Endothelial cell (in vitro differentiated cells): ENCODE measurements around the gene EPG5. TPM values are rescaled to one million over a fixed set of nuclear protein-coding genes. Genes with fewer than 3 reads are reported as not detected.

Experiments
- DNase-seq: peaks from one replicate; pipeline ENCODE4 v3.0.0; 2021; ENCODE audit warnings: low spot score
- H3K27ac Mint-ChIP-seq: one replicate; pipeline ENCODE4 v1.8.0; 2021; ENCODE audit warnings: mixed read lengths, inconsistent platforms; ENCODE audit not compliant: unreplicated experiment
- H3K27me3 Mint-ChIP-seq: one replicate; pipeline ENCODE4 v1.8.0; 2021; ENCODE audit warnings: mild to moderate bottlenecking, moderate library complexity, mixed read lengths, inconsistent platforms; ENCODE audit not compliant: unreplicated experiment
- H3K36me3 Mint-ChIP-seq: one replicate; pipeline ENCODE4 v1.8.0; 2021; ENCODE audit warnings: mild to moderate bottlenecking, low read depth, mixed read lengths, inconsistent platforms; ENCODE audit not compliant: unreplicated experiment
- H3K4me1 Mint-ChIP-seq: one replicate; pipeline ENCODE4 v1.8.0; 2021; ENCODE audit warnings: mild to moderate bottlenecking, mixed read lengths, inconsistent platforms; ENCODE audit not compliant: unreplicated experiment
- H3K4me3 Mint-ChIP-seq: one replicate; pipeline ENCODE4 v1.8.0; 2021; ENCODE audit warnings: mild to moderate bottlenecking, mixed read lengths, inconsistent platforms; ENCODE audit not compliant: unreplicated experiment
- H3K9me3 Mint-ChIP-seq: one replicate; pipeline ENCODE4 v1.8.0; 2021; ENCODE audit warnings: mixed read lengths, inconsistent platforms; ENCODE audit not compliant: unreplicated experiment
- total RNA-seq: library from RNA; stranded (reverse); fragmentation: NEBNext Ultra II Directional; extraction: Animal tissue kit (Norgen Biotek cat#: 25700); gene quantifications from one replicate; pipeline ENCODE4 v1.2.1, GENCODE V29; 2021; ENCODE audit not compliant: unreplicated experiment
- TF ChIP-seq, protein P1 (sequence below): fragments of 200-600 bp; sonication (generic); IDR thresholded peaks from one replicate; pipeline ENCODE4 v1.5.0; 2021; ENCODE audit warnings: antibody characterized with exemption; ENCODE audit not compliant: unreplicated experiment

The EPG5 gene
- total RNA-seq, 1 donor from 2014 or later = 26.1 TPM

DNA sequence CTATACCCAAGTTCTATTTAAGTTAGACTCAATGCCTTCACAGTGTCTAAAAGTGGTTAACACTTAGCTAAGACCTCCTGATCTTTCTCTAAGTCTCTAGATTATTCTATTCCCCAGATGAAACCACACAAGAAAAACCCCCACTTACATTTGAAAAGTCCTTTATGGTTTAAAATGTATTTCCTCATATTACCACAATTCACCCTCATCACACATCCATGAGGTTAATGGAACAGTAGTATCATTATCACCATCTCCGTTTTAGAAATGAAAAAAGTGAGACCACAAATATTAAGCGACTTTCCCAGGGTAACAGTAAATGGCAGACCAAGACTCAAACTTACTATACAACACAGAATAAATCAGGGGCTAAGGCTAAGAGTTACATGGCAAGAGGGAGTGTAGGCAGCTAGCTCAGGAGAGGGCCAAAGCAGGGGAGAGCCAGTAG lies 28.6 kb downstream of the EPG5 start:
- TF ChIP-seq, protein P1, sequence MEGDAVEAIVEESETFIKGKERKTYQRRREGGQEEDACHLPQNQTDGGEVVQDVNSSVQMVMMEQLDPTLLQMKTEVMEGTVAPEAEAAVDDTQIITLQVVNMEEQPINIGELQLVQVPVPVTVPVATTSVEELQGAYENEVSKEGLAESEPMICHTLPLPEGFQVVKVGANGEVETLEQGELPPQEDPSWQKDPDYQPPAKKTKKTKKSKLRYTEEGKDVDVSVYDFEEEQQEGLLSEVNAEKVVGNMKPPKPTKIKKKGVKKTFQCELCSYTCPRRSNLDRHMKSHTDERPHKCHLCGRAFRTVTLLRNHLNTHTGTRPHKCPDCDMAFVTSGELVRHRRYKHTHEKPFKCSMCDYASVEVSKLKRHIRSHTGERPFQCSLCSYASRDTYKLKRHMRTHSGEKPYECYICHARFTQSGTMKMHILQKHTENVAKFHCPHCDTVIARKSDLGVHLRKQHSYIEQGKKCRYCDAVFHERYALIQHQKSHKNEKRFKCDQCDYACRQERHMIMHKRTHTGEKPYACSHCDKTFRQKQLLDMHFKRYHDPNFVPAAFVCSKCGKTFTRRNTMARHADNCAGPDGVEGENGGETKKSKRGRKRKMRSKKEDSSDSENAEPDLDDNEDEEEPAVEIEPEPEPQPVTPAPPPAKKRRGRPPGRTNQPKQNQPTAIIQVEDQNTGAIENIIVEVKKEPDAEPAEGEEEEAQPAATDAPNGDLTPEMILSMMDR = no peak
- Mint-ChIP-seq H3K27ac (no peak overlapping the region), H3K4me1 (no peaks in the 10 kb centered on the region), H3K27me3 (no peaks in the 10 kb centered on the region), H3K36me3 (peaks cover 43% of the 10 kb centered on the region), H3K4me3 (no peak overlapping the region), H3K9me3 (no peaks in the 10 kb centered on the region)
- DNase-seq = no peak

DNA sequence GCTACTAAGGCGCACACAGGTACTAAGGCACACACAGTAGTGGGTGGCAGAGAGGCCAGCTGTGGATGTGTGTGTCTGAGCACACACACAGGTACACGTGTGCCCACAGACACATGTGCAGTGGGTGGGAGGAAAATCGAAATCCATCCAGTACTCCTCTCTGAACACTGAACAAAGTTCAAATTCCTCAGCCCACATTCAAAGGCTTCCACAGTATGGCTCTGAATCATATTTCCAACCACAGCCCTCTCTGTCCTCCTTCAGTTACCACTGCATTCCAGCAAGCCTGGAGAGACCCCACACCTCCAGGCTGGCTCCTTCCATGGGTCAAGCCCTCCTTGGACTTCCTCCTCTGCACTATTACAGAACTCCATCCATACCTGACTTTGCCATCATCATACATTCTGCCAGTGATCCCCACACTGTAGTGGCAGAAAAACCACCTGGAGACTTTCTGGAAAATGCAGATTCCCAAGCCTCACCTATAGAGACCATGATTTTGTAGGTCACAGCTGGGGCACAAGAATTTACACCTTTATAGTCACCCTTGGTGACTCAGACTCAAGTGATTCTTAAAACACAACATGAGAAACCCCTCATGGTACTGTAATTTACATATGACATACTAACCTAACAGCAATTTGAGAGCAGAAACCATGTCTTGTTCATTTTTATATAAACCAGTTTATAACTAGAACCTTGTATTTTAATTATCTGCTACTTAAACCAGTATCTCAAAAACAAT lies 31.4 kb downstream of the EPG5 start:
- Mint-ChIP-seq H3K27ac (no peak overlapping the region), H3K36me3 (peaks cover 33% of the 10 kb centered on the region)
- DNase-seq = no peak

DNA sequence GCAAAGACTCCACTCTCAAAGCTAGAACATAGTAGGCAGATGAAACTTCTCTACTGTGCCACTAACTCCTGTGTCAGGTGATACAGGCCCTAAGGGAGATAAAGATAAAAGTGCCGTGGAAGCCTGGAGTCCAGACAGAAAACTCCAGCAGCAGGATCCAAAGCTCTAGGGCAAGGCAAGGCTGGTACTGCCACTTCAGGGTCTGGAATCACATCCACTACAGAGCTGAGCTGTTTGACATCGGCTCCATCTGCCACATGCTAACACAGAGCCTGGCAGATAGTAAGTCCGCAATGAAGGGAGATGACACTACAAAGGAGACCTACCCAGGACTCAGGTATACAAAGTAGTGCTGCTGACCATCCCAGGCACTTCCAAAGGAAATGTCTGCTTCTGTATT lies 34.4 kb downstream of the EPG5 start:
- no peaks in the 10 kb centered on the region for H3K4me1 Mint-ChIP-seq
- no peak overlapping the region for H3K27ac Mint-ChIP-seq
- no peaks in the 10 kb centered on the region for H3K9me3 Mint-ChIP-seq
- TF ChIP-seq, protein P1 = no peak
- peaks cover 12% of the 10 kb centered on the region for H3K36me3 Mint-ChIP-seq
- peaks cover 2% of the 10 kb centered on the region for H3K27me3 Mint-ChIP-seq
- no peak overlapping the region for H3K4me3 Mint-ChIP-seq
- DNase-seq = no peak

More for the DNA sequence above, 31.4 kb downstream of the EPG5 start:
- Mint-ChIP-seq H3K9me3 (no peaks in the 10 kb centered on the region), H3K4me3 (no peak overlapping the region), H3K4me1 (no peaks in the 10 kb centered on the region), H3K27me3 (peaks cover 2% of the 10 kb centered on the region)
- TF ChIP-seq, protein P1 = no peak

DNA sequence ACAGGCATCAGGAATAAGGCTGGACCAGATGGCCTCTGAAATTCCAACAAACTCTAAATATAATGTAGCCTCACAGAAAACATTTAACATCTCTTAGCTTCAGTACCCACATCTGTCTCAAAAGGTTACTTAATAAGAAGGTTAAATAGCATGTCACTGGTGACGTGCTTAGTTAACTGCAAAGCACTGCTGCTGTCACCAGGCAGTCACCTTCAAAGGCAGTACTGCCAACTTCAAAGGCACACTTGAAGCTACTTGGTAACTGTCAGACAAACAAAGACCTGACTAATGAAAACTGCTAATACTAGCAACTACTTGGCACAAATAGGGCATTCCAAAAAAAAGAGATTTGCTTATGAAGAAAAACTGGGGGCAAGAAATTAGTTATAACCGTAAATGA lies 36.2 kb downstream of the EPG5 start:
- H3K27ac Mint-ChIP-seq = no peak overlapping the region
- no peaks in the 10 kb centered on the region for H3K4me1 Mint-ChIP-seq
- no peaks in the 10 kb centered on the region for H3K9me3 Mint-ChIP-seq
- TF ChIP-seq, protein P1 = no peak
- peaks cover 2% of the 10 kb centered on the region for H3K27me3 Mint-ChIP-seq
- H3K36me3 Mint-ChIP-seq = peaks cover 16% of the 10 kb centered on the region
- H3K4me3 Mint-ChIP-seq = no peak overlapping the region
- DNase-seq = no peak

DNA sequence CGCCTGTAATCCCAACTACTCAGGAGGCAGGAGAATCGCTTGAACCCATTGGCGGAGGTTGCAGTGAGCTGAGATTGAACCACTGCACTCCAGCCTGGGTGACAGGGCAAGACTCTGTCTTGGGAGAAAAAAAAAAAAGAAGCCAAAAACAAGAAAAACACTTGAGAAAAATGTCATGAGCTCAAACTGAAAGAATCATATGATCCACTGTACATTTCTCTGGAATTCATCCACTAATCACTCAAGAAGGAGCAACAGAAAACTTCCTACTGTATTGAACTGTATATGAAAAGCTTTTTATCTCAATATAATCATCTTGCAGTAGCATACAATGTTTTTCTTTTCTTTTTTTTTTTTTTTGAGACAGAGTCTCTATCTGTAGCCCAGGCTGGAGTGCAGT lies 40.4 kb downstream of the EPG5 start:
- Mint-ChIP-seq H3K4me1 (no peaks in the 10 kb centered on the region), H3K27ac (no peak overlapping the region), H3K4me3 (no peak overlapping the region), H3K27me3 (no peaks in the 10 kb centered on the region), H3K36me3 (peaks cover 30% of the 10 kb centered on the region), H3K9me3 (no peaks in the 10 kb centered on the region)
- TF ChIP-seq, protein P1 = no peak
- no peak for DNase-seq
